Hepatocyte (in vitro differentiated cells): ENCODE results near the gene CSNK2B.

Experiments
- EZH2 ChIP-seq: fragments of 200-600 bp; sonication (generic); IDR thresholded peaks from 2 replicates; pipeline ENCODE4 v1.6.1; 2016; ENCODE audit warnings: antibody characterized with exemption, mild to moderate bottlenecking, borderline replicate concordance
- TF ChIP-seq, protein P1 (sequence below): fragments of 200-600 bp; sonication (generic); IDR thresholded peaks from 2 replicates; pipeline ENCODE4 v1.5.1; 2016; ENCODE audit warnings: antibody characterized with exemption, mild to moderate bottlenecking; ENCODE audit not compliant: poor library complexity

DNA sequence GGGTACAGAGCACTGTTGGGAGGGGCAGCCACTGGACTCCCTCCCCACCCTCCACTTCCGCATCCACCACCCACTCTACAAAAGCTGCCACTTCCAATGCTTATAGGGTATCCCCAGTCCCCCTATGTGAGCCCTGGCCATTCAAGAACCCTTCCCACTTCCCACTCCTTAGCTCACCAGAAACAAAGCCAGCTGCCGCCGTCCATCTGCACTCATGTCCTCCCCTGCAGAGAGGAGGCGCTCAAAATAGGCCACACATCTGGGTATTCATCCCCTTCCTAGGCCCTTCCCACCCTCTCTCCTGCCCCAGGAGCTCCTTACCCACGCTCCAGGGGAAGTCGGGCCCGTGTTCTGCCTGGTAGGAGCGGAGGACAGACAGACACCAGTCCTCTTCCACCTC lies 21.4 kb downstream of the CSNK2B start:
- TF ChIP-seq, protein P1, sequence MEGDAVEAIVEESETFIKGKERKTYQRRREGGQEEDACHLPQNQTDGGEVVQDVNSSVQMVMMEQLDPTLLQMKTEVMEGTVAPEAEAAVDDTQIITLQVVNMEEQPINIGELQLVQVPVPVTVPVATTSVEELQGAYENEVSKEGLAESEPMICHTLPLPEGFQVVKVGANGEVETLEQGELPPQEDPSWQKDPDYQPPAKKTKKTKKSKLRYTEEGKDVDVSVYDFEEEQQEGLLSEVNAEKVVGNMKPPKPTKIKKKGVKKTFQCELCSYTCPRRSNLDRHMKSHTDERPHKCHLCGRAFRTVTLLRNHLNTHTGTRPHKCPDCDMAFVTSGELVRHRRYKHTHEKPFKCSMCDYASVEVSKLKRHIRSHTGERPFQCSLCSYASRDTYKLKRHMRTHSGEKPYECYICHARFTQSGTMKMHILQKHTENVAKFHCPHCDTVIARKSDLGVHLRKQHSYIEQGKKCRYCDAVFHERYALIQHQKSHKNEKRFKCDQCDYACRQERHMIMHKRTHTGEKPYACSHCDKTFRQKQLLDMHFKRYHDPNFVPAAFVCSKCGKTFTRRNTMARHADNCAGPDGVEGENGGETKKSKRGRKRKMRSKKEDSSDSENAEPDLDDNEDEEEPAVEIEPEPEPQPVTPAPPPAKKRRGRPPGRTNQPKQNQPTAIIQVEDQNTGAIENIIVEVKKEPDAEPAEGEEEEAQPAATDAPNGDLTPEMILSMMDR = no peak
- TF ChIP-seq EZH2 = no peak
